GM12878 (cell line): ENCODE results near the gene PTPN13. TPM values are rescaled to one million over a fixed set of nuclear protein-coding genes. Genes with fewer than 3 reads are reported as not detected.

Experiments
- ASH2L ChIP-seq: fragments of 300-600, 200-600 bp; sonication (generic); IDR thresholded peaks from 2 replicates; pipeline ENCODE4 v1.6.1; 2017; ENCODE audit warnings: low read depth, mild to moderate bottlenecking, borderline replicate concordance
- BRCA1 ChIP-seq: IDR thresholded peaks from 2 replicates; pipeline ENCODE4 v1.6.1; 2011; ENCODE audit warnings: low read depth, low read length, improper control_type of control experiment
- HDAC2 ChIP-seq: fragments of 200-600 bp; sonication (generic); IDR thresholded peaks from 2 replicates; pipeline ENCODE4 v1.6.1; 2017
- MYC ChIP-seq: IDR thresholded peaks from 2 replicates; pipeline ENCODE4 v1.6.1; 2011; ENCODE audit warnings: mild to moderate bottlenecking, low read length, moderate library complexity, inconsistent platforms; ENCODE audit not compliant: insufficient read depth, insufficient replicate concordance, insufficient read length, severe bottlenecking
- NFYB ChIP-seq: IDR thresholded peaks from 2 replicates; pipeline ENCODE4 v1.6.1; 2011; ENCODE audit warnings: low read depth, mild to moderate bottlenecking, low read length, improper control_type of control experiment, moderate library complexity; ENCODE audit not compliant: insufficient read depth
- RUNX3 ChIP-seq: IDR thresholded peaks from 2 replicates; pipeline ENCODE4 v1.6.1; 2012; ENCODE audit warnings: low read length, inconsistent platforms
- STAT3 ChIP-seq: IDR thresholded peaks from 2 replicates; pipeline ENCODE4 v1.6.1; 2011; ENCODE audit warnings: low read depth, low read length, improper control_type of control experiment
- WRNIP1 ChIP-seq: IDR thresholded peaks from 2 replicates; pipeline ENCODE4 v1.6.1; 2011; ENCODE audit warnings: low read depth, low read length, improper control_type of control experiment, borderline replicate concordance
- polyA plus RNA-seq, 11 experiments: library from polyadenylated mRNA; depleted of rRNA in 4 of 11; unstranded in 6 of 11; stranded (reverse) in 5 of 11; fragments of >200 nt; fragmentation: Nextera tagmentation in 4 of 11; fragmentation: Illumina TruSeq in 1 of 11; extraction: Ambion mirVana in 4 of 11; extraction: Trizol in 1 of 11; gene quantifications; 1 replicate in 1 of 11; 2 replicates in 10 of 11; pipeline versions ENCODE4 v1.2.1 to v1.2.3, GENCODE V29; 2011 to 2016; ENCODE audit warnings: inconsistent platforms in 2 of 11, missing spikeins in 2 of 11, low read depth in 1 of 11
- total RNA-seq, 4 experiments: library from RNA; depleted of rRNA in 3 of 4; stranded (reverse); fragments of >200 nt in 3 of 4; fragmentation: Illumina TruSeq in 1 of 4; extraction: Trizol in 1 of 4; gene quantifications; 2 replicates each; pipeline versions ENCODE4 v1.2.1 to v1.2.3, GENCODE V29; 2013 to 2021
- TF ChIP-seq, protein P1 (sequence below): fragments of 450-650 bp; formaldehyde crosslinking; IDR thresholded peaks from 2 replicates; pipeline ENCODE4 v1.4.0; 2022; ENCODE audit warnings: mild to moderate bottlenecking, moderate library complexity
- TF ChIP-seq, protein P2 (sequence below): IDR thresholded peaks from 2 replicates; pipeline ENCODE4 v1.6.1; 2011; ENCODE audit warnings: low read depth, low read length, improper control_type of control experiment, borderline replicate concordance
- TF ChIP-seq, protein P3 (sequence below): IDR thresholded peaks from 2 replicates; pipeline ENCODE4 v1.6.1; 2011; ENCODE audit warnings: borderline replicate concordance, low read depth, mild to moderate bottlenecking, moderate library complexity, low read length; ENCODE audit not compliant: insufficient read depth, poor library complexity, severe bottlenecking
- TF ChIP-seq, protein P4 (sequence below): fragments of 450-650 bp; IDR thresholded peaks from 2 replicates; pipeline ENCODE4 v1.6.1; 2017; ENCODE audit warnings: antibody characterized with exemption, mild to moderate bottlenecking, moderate library complexity
- TF ChIP-seq, protein P5 (sequence below): IDR thresholded peaks from 2 replicates; pipeline ENCODE4 v1.6.1; 2012; ENCODE audit warnings: low read length, inconsistent platforms

Gene PTPN13
- total and polyA plus RNA-seq, 10 of the 15 experiments (the other 5 are each of a cell fraction or from before 2014, with no cell fraction given), result 8.5 to 69.4 (median 33.9) TPM

DNA sequence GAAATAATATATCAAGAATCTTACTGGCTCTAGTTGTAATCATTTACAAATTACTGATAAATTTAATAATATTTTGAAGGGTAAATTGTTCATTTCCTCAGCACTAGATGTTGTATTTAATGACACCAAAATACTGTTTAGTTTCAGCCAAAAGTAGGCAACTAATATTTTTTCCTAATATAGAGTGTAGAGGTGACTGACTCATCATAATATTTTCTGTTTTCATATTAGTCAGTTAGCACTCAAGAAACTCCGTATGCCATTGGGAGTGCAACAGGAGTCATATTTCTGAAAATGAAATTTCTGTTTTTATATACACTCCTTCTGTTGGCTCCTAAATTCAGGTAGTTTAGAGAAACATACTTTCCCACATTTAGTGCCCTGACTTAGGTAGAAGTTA, 36.6 kb upstream of the PTPN13 start (continued):
- TF ChIP-seq RUNX3 (peak; percentile 50; the same call in 1 of the 2 replicates), HDAC2 (no peak), BRCA1 (no peak), STAT3 (no peak), WRNIP1 (no peak), ASH2L (no peak), MYC (no peak), NFYB (no peak)
- TF ChIP-seq, protein P1, sequence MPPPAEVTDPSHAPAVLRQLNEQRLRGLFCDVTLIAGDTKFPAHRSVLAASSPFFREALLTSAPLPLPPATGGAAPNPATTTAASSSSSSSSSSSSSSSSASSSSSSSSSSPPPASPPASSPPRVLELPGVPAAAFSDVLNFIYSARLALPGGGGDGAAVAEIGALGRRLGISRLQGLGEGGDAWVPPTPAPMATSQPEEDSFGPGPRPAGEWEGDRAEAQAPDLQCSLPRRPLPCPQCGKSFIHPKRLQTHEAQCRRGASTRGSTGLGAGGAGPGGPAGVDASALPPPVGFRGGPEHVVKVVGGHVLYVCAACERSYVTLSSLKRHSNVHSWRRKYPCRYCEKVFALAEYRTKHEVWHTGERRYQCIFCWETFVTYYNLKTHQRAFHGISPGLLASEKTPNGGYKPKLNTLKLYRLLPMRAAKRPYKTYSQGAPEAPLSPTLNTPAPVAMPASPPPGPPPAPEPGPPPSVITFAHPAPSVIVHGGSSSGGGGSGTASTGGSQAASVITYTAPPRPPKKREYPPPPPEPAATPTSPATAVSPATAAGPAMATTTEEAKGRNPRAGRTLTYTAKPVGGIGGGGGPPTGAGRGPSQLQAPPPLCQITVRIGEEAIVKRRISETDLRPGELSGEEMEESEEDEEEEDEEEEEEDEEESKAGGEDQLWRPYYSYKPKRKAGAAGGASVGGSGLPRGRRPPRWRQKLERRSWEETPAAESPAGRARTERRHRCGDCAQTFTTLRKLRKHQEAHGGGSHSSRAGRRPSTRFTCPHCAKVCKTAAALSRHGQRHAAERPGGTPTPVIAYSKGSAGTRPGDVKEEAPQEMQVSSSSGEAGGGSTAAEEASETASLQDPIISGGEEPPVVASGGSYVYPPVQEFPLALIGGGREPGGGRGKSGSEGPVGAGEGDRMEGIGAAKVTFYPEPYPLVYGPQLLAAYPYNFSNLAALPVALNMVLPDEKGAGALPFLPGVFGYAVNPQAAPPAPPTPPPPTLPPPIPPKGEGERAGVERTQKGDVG (CRISPR knock-in tag), result no peak
- TF ChIP-seq, protein P2, sequence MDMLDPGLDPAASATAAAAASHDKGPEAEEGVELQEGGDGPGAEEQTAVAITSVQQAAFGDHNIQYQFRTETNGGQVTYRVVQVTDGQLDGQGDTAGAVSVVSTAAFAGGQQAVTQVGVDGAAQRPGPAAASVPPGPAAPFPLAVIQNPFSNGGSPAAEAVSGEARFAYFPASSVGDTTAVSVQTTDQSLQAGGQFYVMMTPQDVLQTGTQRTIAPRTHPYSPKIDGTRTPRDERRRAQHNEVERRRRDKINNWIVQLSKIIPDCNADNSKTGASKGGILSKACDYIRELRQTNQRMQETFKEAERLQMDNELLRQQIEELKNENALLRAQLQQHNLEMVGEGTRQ, result no peak
- TF ChIP-seq, protein P3, sequence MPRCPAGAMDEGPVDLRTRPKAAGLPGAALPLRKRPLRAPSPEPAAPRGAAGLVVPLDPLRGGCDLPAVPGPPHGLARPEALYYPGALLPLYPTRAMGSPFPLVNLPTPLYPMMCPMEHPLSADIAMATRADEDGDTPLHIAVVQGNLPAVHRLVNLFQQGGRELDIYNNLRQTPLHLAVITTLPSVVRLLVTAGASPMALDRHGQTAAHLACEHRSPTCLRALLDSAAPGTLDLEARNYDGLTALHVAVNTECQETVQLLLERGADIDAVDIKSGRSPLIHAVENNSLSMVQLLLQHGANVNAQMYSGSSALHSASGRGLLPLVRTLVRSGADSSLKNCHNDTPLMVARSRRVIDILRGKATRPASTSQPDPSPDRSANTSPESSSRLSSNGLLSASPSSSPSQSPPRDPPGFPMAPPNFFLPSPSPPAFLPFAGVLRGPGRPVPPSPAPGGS, result no peak
- TF ChIP-seq, protein P4, sequence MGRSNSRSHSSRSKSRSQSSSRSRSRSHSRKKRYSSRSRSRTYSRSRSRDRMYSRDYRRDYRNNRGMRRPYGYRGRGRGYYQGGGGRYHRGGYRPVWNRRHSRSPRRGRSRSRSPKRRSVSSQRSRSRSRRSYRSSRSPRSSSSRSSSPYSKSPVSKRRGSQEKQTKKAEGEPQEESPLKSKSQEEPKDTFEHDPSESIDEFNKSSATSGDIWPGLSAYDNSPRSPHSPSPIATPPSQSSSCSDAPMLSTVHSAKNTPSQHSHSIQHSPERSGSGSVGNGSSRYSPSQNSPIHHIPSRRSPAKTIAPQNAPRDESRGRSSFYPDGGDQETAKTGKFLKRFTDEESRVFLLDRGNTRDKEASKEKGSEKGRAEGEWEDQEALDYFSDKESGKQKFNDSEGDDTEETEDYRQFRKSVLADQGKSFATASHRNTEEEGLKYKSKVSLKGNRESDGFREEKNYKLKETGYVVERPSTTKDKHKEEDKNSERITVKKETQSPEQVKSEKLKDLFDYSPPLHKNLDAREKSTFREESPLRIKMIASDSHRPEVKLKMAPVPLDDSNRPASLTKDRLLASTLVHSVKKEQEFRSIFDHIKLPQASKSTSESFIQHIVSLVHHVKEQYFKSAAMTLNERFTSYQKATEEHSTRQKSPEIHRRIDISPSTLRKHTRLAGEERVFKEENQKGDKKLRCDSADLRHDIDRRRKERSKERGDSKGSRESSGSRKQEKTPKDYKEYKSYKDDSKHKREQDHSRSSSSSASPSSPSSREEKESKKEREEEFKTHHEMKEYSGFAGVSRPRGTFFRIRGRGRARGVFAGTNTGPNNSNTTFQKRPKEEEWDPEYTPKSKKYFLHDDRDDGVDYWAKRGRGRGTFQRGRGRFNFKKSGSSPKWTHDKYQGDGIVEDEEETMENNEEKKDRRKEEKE, result no peak
- TF ChIP-seq, protein P5, sequence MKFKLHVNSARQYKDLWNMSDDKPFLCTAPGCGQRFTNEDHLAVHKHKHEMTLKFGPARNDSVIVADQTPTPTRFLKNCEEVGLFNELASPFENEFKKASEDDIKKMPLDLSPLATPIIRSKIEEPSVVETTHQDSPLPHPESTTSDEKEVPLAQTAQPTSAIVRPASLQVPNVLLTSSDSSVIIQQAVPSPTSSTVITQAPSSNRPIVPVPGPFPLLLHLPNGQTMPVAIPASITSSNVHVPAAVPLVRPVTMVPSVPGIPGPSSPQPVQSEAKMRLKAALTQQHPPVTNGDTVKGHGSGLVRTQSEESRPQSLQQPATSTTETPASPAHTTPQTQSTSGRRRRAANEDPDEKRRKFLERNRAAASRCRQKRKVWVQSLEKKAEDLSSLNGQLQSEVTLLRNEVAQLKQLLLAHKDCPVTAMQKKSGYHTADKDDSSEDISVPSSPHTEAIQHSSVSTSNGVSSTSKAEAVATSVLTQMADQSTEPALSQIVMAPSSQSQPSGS, result peak; percentile 64
